Smooth muscle cell (in vitro differentiated cells): ENCODE data around the gene RALY. TPM values are rescaled to one million over a fixed set of nuclear protein-coding genes. Genes with fewer than 3 reads are reported as not detected.

Experiments used
- DNase-seq: peaks from one replicate; lab custom pipeline; 2025; ENCODE audit not compliant: unreplicated experiment; lab: John Stamatoyannopoulos, UW
- H2AFZ ChIP-seq: fragments of 200-600 bp; sonication (generic); 2 replicates; pipeline ENCODE4 v1.6.0; 2016; ENCODE audit warnings: antibody characterized with exemption, low read depth, mild to moderate bottlenecking
- H3F3A ChIP-seq: fragments of 200-600 bp; sonication (generic); 2 replicates; pipeline ENCODE4 v1.6.0; 2017; ENCODE audit warnings: antibody characterized with exemption, low read depth
- H3K27ac ChIP-seq: fragments of 200-600 bp; sonication (generic); 2 replicates; pipeline ENCODE4 v1.5.1; 2016; ENCODE audit warnings: low read depth, mild to moderate bottlenecking
- H3K27me3 ChIP-seq: fragments of 200-600 bp; sonication (generic); 2 replicates; pipeline ENCODE4 v1.6.1; 2016; ENCODE audit warnings: low read depth, mild to moderate bottlenecking
- H3K36me3 ChIP-seq: fragments of 200-600 bp; sonication (generic); 2 replicates; pipeline ENCODE4 v1.5.1; 2016; ENCODE audit warnings: low read depth
- H3K4me1 ChIP-seq: fragments of 200-600 bp; sonication (generic); 2 replicates; pipeline ENCODE4 v1.5.1; 2016; ENCODE audit warnings: low read depth
- H3K4me2 ChIP-seq: fragments of 200-600 bp; sonication (generic); 2 replicates; pipeline ENCODE4 v1.6.0; 2016; ENCODE audit warnings: mild to moderate bottlenecking
- H3K4me3 ChIP-seq: fragments of 200-600 bp; sonication (generic); 2 replicates; pipeline ENCODE4 v1.5.1; 2016; ENCODE audit warnings: mild to moderate bottlenecking
- H3K79me2 ChIP-seq: fragments of 200-600 bp; sonication (generic); 2 replicates; pipeline ENCODE4 v1.6.0; 2016; ENCODE audit warnings: low read depth, mild to moderate bottlenecking
- H3K9ac ChIP-seq: fragments of 200-600 bp; sonication (generic); 2 replicates; pipeline ENCODE4 v1.6.0; 2016; ENCODE audit warnings: low read depth
- H3K9me3 ChIP-seq: fragments of 200-600 bp; sonication (generic); replicated peaks from 2 replicates; pipeline ENCODE4 v1.5.1; 2016; ENCODE audit warnings: low read depth
- H4K20me1 ChIP-seq: fragments of 200-600 bp; sonication (generic); 2 replicates; pipeline ENCODE4 v1.6.0; 2016; ENCODE audit warnings: low read depth
- WGBS: methylation state at CpG from one replicate; pipeline ENCODE4 v1.1.7; 2016; ENCODE audit warnings: low lambda C conversion rate; 5-methylcytosine and 5-hydroxymethylcytosine counted together
- polyA plus RNA-seq: library from polyadenylated mRNA; unstranded; fragments of >200 nt; fragmentation: Nextera tagmentation; extraction: Ambion mirVana; gene quantifications from 2 replicates; pipeline ENCODE4 v1.2.1, GENCODE V29; 2016
- total RNA-seq: library from RNA; depleted of rRNA; stranded (reverse); fragments of >200 nt; gene quantifications from 2 replicates; pipeline ENCODE4 v1.2.3, GENCODE V29; 2014
- TF ChIP-seq, protein P1 (sequence below): fragments of 200-600 bp; sonication (generic); IDR thresholded peaks from 2 replicates; pipeline ENCODE4 v1.5.1; 2017; ENCODE audit warnings: borderline replicate concordance, mild to moderate bottlenecking, antibody characterized with exemption; ENCODE audit not compliant: insufficient read depth, poor library complexity, severe bottlenecking

Gene RALY
- total and polyA plus RNA-seq, 2 experiments from 2014 or later, result 99.7 to 218 TPM

DNA sequence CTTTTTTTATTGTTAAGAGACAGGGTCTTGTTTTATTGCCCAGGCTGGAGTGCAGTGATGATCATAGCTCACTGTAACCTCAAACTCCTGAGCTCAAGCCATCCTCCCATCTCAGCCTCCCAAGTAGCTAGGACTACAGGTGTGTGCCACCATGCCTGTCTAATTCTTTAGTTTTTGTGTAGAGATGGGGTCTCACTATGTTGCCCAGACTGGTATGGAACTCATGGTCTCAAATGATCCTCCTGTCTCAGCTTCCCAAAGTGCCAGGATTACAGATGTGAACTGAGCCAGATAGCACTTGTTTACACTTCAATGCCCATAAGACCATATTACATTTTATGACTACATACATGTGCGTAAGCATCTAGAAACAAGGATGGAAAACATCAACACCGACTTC, 100.2 kb downstream of the RALY start:
- no peak overlapping the region for H3K27ac ChIP-seq
- no peak overlapping the region for H2AFZ ChIP-seq
- no peak for DNase-seq
- peaks cover 20% of the 10 kb centered on the region for H3K79me2 ChIP-seq
- H3K4me2 ChIP-seq, result no peak overlapping the region
- H3K9ac ChIP-seq, result no peak overlapping the region
- 99% methylated on average over 2 of the region's 2 CpGs for WGBS
- no peaks in the 10 kb centered on the region for H3K4me1 ChIP-seq
- TF ChIP-seq, protein P1, sequence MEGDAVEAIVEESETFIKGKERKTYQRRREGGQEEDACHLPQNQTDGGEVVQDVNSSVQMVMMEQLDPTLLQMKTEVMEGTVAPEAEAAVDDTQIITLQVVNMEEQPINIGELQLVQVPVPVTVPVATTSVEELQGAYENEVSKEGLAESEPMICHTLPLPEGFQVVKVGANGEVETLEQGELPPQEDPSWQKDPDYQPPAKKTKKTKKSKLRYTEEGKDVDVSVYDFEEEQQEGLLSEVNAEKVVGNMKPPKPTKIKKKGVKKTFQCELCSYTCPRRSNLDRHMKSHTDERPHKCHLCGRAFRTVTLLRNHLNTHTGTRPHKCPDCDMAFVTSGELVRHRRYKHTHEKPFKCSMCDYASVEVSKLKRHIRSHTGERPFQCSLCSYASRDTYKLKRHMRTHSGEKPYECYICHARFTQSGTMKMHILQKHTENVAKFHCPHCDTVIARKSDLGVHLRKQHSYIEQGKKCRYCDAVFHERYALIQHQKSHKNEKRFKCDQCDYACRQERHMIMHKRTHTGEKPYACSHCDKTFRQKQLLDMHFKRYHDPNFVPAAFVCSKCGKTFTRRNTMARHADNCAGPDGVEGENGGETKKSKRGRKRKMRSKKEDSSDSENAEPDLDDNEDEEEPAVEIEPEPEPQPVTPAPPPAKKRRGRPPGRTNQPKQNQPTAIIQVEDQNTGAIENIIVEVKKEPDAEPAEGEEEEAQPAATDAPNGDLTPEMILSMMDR, result no peak
- peaks cover 14% of the 10 kb centered on the region for H3F3A ChIP-seq
- H3K4me3 ChIP-seq, result no peak overlapping the region
- peaks cover 91% of the 10 kb centered on the region for H4K20me1 ChIP-seq
- H3K36me3 ChIP-seq, result peaks cover 40% of the 10 kb centered on the region
- H3K27me3 ChIP-seq, result no peaks in the 10 kb centered on the region
- H3K9me3 ChIP-seq, result no peaks in the 10 kb centered on the region

DNA sequence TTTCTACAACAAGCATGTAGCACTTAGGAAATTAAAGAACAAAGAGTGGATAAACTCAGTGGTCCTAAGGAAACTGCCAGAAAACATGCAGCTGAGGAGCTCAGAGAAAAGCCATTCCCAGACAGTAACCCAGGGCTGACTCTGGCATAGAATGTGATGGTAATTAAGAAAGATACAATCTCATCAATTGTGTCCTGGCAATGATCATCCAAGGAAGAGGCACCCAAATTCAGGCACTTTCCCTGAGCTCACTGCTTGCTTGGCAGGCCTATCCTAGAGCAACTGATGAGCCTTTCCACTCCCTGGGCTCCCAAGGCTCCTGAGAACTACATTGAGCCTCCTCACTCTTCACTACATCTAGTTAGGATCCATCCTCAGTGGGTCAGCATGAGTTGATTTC, 102.1 kb downstream of the RALY start:
- Histone ChIP-seq H3K27me3 (no peaks in the 10 kb centered on the region), H3F3A (peaks cover 12% of the 10 kb centered on the region), H3K36me3 (peaks cover 39% of the 10 kb centered on the region), H3K4me2 (no peak overlapping the region), H2AFZ (no peak overlapping the region), H3K9ac (no peak overlapping the region), H3K27ac (no peak overlapping the region), H3K9me3 (no peaks in the 10 kb centered on the region), H4K20me1 (peaks cover 95% of the 10 kb centered on the region), H3K79me2 (peaks cover 25% of the 10 kb centered on the region), H3K4me1 (no peaks in the 10 kb centered on the region), H3K4me3 (no peak overlapping the region)
- TF ChIP-seq, protein P1, result no peak
- DNase-seq, result no peak

DNA sequence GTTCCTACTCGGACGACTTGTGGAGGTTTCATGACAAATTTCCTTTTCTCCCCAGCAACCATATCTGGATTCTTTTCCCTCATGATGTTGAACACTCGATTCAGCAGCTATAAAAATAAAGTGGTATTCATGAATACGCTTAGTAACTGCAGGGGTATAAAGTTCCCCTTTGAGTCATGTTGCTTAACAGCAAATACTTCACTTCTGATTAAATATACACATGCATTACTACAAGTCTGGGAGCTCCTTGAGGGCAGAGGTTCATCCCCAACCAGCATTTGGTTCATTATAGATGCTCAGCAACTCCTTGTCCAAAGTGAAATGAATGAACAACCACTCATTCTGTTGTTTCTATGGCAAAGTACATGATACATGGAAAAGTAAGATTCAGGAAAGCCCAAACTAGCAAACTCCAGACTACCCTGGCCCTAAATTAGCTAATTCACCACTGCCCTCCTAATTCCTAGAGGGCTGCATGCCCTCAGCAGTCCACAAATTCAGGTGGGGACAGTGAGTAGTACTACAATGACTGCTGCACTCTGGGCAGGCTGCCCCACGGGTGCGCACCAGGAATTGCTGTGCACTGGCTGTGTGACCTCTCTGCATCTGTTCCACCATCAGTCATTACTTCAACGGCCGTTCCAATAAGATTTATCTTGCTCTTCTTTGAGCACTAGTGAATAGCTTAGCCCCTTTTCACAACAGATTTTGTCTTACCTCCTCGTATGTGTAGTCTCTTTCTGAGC, 103.2 kb downstream of the RALY start:
- no peak for DNase-seq
- WGBS, result 96% methylated on average over 9 of the region's 9 CpGs
- Histone ChIP-seq H3F3A (peaks cover 11% of the 10 kb centered on the region), H3K4me1 (no peaks in the 10 kb centered on the region), H4K20me1 (peaks cover 99% of the 10 kb centered on the region), H3K9ac (no peak overlapping the region), H3K79me2 (peaks cover 34% of the 10 kb centered on the region), H3K4me2 (no peak overlapping the region), H3K36me3 (peaks cover 37% of the 10 kb centered on the region), H3K9me3 (no peaks in the 10 kb centered on the region), H3K27ac (no peak overlapping the region), H3K27me3 (no peaks in the 10 kb centered on the region), H2AFZ (no peak overlapping the region), H3K4me3 (no peak overlapping the region)
- TF ChIP-seq, protein P1, result no peak

DNA sequence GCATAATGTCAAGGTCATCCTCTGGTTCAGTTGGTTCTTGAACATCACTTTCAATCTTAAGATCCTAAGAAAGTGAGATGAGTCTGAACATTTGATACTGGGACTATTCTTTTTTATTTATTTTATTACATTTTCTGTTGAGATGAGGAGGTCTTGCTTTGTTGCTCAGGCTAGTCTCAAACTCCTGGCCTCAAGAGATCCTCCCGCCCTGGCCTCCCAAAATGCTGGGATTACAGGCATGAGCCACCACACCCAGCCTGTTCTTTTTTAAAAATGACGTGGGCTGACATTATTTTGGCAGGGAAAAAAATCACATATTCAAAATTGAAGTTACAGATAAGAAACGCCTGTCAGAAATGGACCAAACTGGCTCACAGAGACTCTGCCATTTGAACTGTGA, 104.9 kb downstream of the RALY start:
- H3K27ac ChIP-seq, result no peak overlapping the region
- no peaks in the 10 kb centered on the region for H3K27me3 ChIP-seq
- no peak for DNase-seq
- H3F3A ChIP-seq, result peaks cover 11% of the 10 kb centered on the region
- no peak overlapping the region for H3K4me3 ChIP-seq
- H3K9ac ChIP-seq, result no peak overlapping the region
- H3K4me1 ChIP-seq, result no peaks in the 10 kb centered on the region
- no peaks in the 10 kb centered on the region for H3K9me3 ChIP-seq
- H2AFZ ChIP-seq, result no peak overlapping the region
- 98% methylated on average over 3 of the region's 3 CpGs for WGBS
- peaks cover 99% of the 10 kb centered on the region for H4K20me1 ChIP-seq
- H3K4me2 ChIP-seq, result no peak overlapping the region
- H3K36me3 ChIP-seq, result peaks cover 34% of the 10 kb centered on the region
- TF ChIP-seq, protein P1, result no peak
- H3K79me2 ChIP-seq, result peaks cover 51% of the 10 kb centered on the region
